Adrenal gland (tissue), 12 donors: ENCODE results near the gene RAB27A. TPM values are rescaled to one million over a fixed set of nuclear protein-coding genes. Genes with fewer than 3 reads are reported as not detected.

Experiments used
- DNase-seq, 7 donors: peaks; one replicate each; pipeline ENCODE4 v3.0.0-alpha.2; 2019 to 2020
- H3K27ac ChIP-seq, 5 donors: fragments of 200-600 bp; sonication (generic) in 4 of 5; 1 replicate in 3 of 5; 2 replicates in 2 of 5; pipeline versions ENCODE4 v1.5.1 to v1.8.0; 2016 to 2020; ENCODE audit warnings: mild to moderate bottlenecking in 1 of 5
- H3K27me3 ChIP-seq: fragments of 200-600 bp; 2 replicates; pipeline ENCODE4 v1.8.0; 2021
- H3K36me3 ChIP-seq, 2 donors: fragments of 200-600 bp; replicated peaks in 1 of 2; 1 replicate in 1 of 2; 2 replicates in 1 of 2; pipeline versions ENCODE4 v1.5.1 to v1.8.0; 2018 to 2022
- H3K4me1 ChIP-seq, 2 donors: fragments of 200-600 bp; replicated peaks in 1 of 2; 1 replicate in 1 of 2; 2 replicates in 1 of 2; pipeline versions ENCODE4 v1.5.1 to v1.8.0; 2018 to 2021
- H3K4me3 ChIP-seq, 4 donors: fragments of 200-600 bp; sonication (generic) in 3 of 4; one replicate each; pipeline ENCODE4 v1.5.1; 2016 to 2018
- H3K9me3 ChIP-seq, 3 donors: fragments of 200-600 bp; sonication (generic) in 1 of 3; replicated peaks in 1 of 3; 1 replicate in 2 of 3; 2 replicates in 1 of 3; pipeline versions ENCODE4 v1.5.1 to v1.8.0; 2016 to 2021
- CTCF ChIP-seq, 6 experiments: fragments of 450-650 bp in 4 of 6; fragments of 200-600 bp in 2 of 6; sonication (generic) in 1 of 6; IDR thresholded peaks; 1 replicate in 5 of 6; 2 replicates in 1 of 6; pipeline versions ENCODE4 v1.5.1 to v1.8.0; 2016 to 2021; ENCODE audit warnings: antibody characterized with exemption in 6 of 6, mild to moderate bottlenecking in 2 of 6, moderate library complexity in 1 of 6
- POLR2A ChIP-seq, 2 donors: fragments of 450-650 bp; IDR thresholded peaks; one replicate each; pipeline ENCODE4 v1.6.1; 2017; ENCODE audit warnings: antibody characterized with exemption in 2 of 2, mild to moderate bottlenecking in 2 of 2, moderate library complexity in 1 of 2
- whole genome bisulfite sequencing, 4 donors: extraction: QIAGEN DNeasy Blood & Tissue Kit in 2 of 4; methylation state at CpG; one replicate each; pipeline versions ENCODE4 v1.1.5 to v1.1.7; 2013 to 2017; 5-methylcytosine and 5-hydroxymethylcytosine counted together
- intact Hi-C, 2 donors: fragments of 100-400 bp; cut with DNase I; formaldehyde crosslinking; loops; one replicate each; pipeline versions ENCODE4 v1.14.1 to v1.15.0; 2022 to 2023
- polyA plus RNA-seq, 3 donors: library from polyadenylated mRNA; stranded (reverse); fragments of 200-250 nt in 2 of 3; fragments of 350-450 nt in 1 of 3; fragmentation: Illumina TruSeq in 1 of 3; extraction: RNeasy Lipid Tissue Mini Kit (QIAGEN cat#74804) in 1 of 3; gene quantifications; one replicate each; pipeline ENCODE4 v1.2.3, GENCODE V29; 2013 to 2014
- total RNA-seq, 9 donors: library from RNA; depleted of rRNA in 4 of 9; stranded (reverse); fragments of >200 nt in 4 of 9; fragments of 120-200 nt in 1 of 9; fragmentation: NEBNext Ultra II Directional in 1 of 9; extraction: Animal tissue kit (Norgen Biotek cat#: 25700) in 1 of 9; gene quantifications; one replicate each; pipeline versions ENCODE4 v1.1.0 to v1.2.4, GENCODE V29; 2013 to 2023
- donor health status: healthy with polysubstance abuse.
- donor health status: Bipolar disorder and iron deficiency.
- donor health status: DM: yes; HTN: yes; CAD: no.
- donor health status: DM: no; HTN: no; CAD: no.
- donor health status: DM: no; HTN: no; CAD: no.
- donor health status: DM: yes; HTN: yes; CAD: no.

RAB27A gene
- total and polyA plus RNA-seq, 12 donors: 7.1 to 102 (median 32.2) TPM

DNA sequence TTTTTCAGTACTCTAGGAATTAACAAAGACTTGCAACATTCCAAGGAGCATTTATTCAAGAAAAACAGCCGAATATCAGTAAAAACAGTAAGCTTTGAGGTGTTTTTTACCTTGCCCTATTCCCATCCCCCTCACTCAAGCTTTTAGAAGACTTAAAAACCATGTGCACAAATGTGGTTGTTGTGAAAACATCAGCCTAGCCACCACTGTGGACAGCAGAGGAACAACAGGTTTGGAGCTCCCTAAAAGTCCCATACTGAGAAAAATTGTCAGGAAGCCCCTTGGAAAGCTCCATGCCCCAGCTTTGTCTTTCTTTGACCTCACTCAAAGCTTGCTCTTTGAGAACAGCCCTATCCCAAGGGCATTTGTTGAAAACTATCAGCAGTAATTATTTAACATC lies 58.2 kb downstream of the RAB27A start:
- TF ChIP-seq POLR2A (IDR thresholded peaks at IDR 0.05): no peak
- TF ChIP-seq CTCF (IDR thresholded peaks at IDR 0.05): no peak
- no peak for DNase-seq
- Histone ChIP-seq H3K27ac (no peak overlapping the region), H3K36me3 (no peaks in the 10 kb centered on the region), H3K9me3 (no peaks in the 10 kb centered on the region), H3K4me1 (peaks cover 0 to 4% of the 10 kb centered on the region in 2 donors), H3K4me3 (no peak overlapping the region), H3K27me3 (no peaks in the 10 kb centered on the region)
- WGBS, 4 donors: 93 to 97% (median 95%) methylated on average over 1 of the region's 1 CpG
- intact Hi-C loops: no loop called here

DNA sequence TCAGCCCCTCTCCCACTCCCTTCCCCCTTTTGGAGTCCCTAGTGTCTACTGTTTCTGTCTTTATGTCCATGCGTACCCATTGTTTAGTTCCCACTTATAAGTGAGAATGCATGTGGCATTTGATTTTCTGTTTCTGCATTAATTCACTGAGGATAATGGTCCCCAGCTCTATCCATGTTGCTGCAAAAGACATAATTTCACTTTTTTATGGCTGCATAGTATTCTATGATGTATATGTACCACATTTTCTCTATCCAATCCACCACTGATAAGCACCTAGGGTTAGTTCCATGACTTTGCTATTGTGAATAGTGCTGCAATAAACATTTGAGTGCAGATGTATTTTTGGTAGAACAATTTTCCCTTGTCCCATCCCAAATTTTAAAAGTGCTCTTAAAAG lies 58.7 kb downstream of the RAB27A start:
- no peak overlapping the region for H3K27ac ChIP-seq
- no peaks in the 10 kb centered on the region for H3K27me3 ChIP-seq
- intact Hi-C loops: no loop called here
- no peaks in the 10 kb centered on the region for H3K9me3 ChIP-seq
- 93 to 100% (median 98%) methylated on average over 1 of the region's 1 CpG for WGBS, 4 donors
- no peak for DNase-seq
- TF ChIP-seq POLR2A (IDR thresholded peaks at IDR 0.05) (no peak), CTCF (IDR thresholded peaks at IDR 0.05) (no peak)
- H3K4me3 ChIP-seq: no peak overlapping the region
- H3K4me1 ChIP-seq: peaks cover 0 to 4% of the 10 kb centered on the region in 2 donors
- H3K36me3 ChIP-seq: no peaks in the 10 kb centered on the region

- Histone ChIP-seq H3K9me3 (no peaks in the 10 kb centered on the region), H3K27ac (no peak overlapping the region), H3K4me3 (no peak overlapping the region), H3K4me1 (peaks cover 0 to 4% of the 10 kb centered on the region in 2 donors), H3K36me3 (peaks cover 0 to 3% of the 10 kb centered on the region in 2 donors), H3K27me3 (no peaks in the 10 kb centered on the region)
- WGBS, 4 donors: 52 to 65% (median 59%) methylated on average over 3 of the region's 3 CpGs
- TF ChIP-seq CTCF (IDR thresholded peaks at IDR 0.05) (no peak), POLR2A (IDR thresholded peaks at IDR 0.05) (no peak)
- intact Hi-C loops: no loop called here
- no peak for DNase-seq
Observed at GRCh38 chr15:55230051-55230670, 59.5 kb downstream of the RAB27A start.

DNA sequence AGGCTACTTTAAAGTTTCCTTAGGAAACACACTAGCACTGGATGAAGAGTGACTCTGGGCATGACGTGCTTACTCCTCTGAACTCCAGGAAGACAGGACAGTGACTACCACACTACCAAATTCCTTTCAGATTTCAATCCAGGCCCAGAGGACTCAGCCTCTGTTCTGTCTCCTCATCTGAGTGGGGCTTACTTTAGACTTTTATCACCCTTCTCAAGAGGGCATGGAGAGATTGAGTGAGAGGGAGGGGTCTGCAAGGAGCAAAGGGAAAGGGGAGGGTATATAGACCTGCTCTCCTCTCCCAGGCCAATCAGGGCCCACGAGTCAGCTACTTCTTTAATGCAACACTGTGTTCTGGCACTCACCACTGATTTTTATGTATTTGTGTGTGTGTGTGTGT lies 63.5 kb downstream of the RAB27A start:
- H3K4me3 ChIP-seq: no peak overlapping the region
- H3K36me3 ChIP-seq: peaks cover 0 to 3% of the 10 kb centered on the region in 2 donors
- 89 to 97% (median 93%) methylated on average over 2 of the region's 2 CpGs for WGBS, 4 donors
- TF ChIP-seq CTCF (IDR thresholded peaks at IDR 0.05): no peak
- no peak for TF ChIP-seq POLR2A (IDR thresholded peaks at IDR 0.05)
- H3K27me3 ChIP-seq: no peaks in the 10 kb centered on the region
- no peak for DNase-seq
- H3K4me1 ChIP-seq: peaks cover 0 to 4% of the 10 kb centered on the region in 2 donors
- no peaks in the 10 kb centered on the region for H3K9me3 ChIP-seq
- no peak overlapping the region for H3K27ac ChIP-seq
- intact Hi-C loops: no loop called here
